H1 (cell line): Measurements from ENCODE around the gene TAPT1. TPM values are rescaled to one million over a fixed set of nuclear protein-coding genes. Genes with fewer than 3 reads are reported as not detected.

ENCODE experiments used
- CTCF ChIA-PET: fragments of 300-600 bp; sonication (Branson Sonifier 250); formaldehyde crosslinking; loops from one replicate; lab custom pipeline; 2021; ENCODE audit not compliant: partially characterized antibody; lab: Charles Lee
- POLR2A ChIA-PET: fragments of 300-600 bp; sonication (Branson Sonifier 250); formaldehyde crosslinking; loops from one replicate; lab custom pipeline; 2021; ENCODE audit warnings: inconsistent platforms; ENCODE audit not compliant: partially characterized antibody; lab: Charles Lee
- DNase-seq, 2 experiments: peaks; one replicate each; pipeline versions ENCODE4 v3.0.0 to v3.0.0-alpha.2; 2010 to 2022; ENCODE audit warnings: low spot score in 2 of 2, low read depth in 1 of 2, mixed read lengths in 1 of 2
- FAIRE-seq: peaks from 2 replicates; lab custom pipeline; 2011; peaks lifted over from hg19 to GRCh38; lab: Jason Lieb, UNC
- H2AFZ ChIP-seq: 2 replicates; pipeline ENCODE4 v1.8.1; 2012; ENCODE audit warnings: low read length, inconsistent platforms
- H2AK5ac ChIP-seq: 2 replicates; pipeline ENCODE4 v1.6.1; 2013; ENCODE audit warnings: low read depth, low read length
- H2BK120ac ChIP-seq: replicated peaks from 2 replicates; pipeline ENCODE3; 2013; ENCODE audit warnings: low read depth, low read length, inconsistent platforms
- H2BK12ac ChIP-seq: 2 replicates; pipeline ENCODE4 v1.6.1; 2013; ENCODE audit warnings: low read depth, low read length
- H2BK15ac ChIP-seq: 2 replicates; pipeline ENCODE4 v1.6.1; 2013; ENCODE audit warnings: low read length
- H2BK20ac ChIP-seq: 2 replicates; pipeline ENCODE4 v1.6.1; 2013; ENCODE audit warnings: low read length
- H2BK5ac ChIP-seq: 2 replicates; pipeline ENCODE4 v1.6.1; 2013; ENCODE audit warnings: low read depth, low read length
- H3K14ac ChIP-seq: 2 replicates; pipeline ENCODE4 v1.6.1; 2013; ENCODE audit warnings: inconsistent platforms; ENCODE audit not compliant: insufficient read length
- H3K18ac ChIP-seq: 2 replicates; pipeline ENCODE4 v1.6.1; 2013; ENCODE audit warnings: low read length; ENCODE audit errors: extremely low read depth
- H3K23ac ChIP-seq: 2 replicates; pipeline ENCODE4 v1.6.1; 2013; ENCODE audit warnings: inconsistent platforms; ENCODE audit not compliant: insufficient read length
- H3K23me2 ChIP-seq: 2 replicates; pipeline ENCODE4 v1.6.1; 2013; ENCODE audit warnings: low read depth, low read length
- H3K27ac ChIP-seq: 2 replicates; pipeline ENCODE4 v1.6.1; 2011; ENCODE audit warnings: low read depth, low read length, inconsistent platforms
- H3K27me3 ChIP-seq, 4 experiments: replicated peaks in 1 of 4; 1 replicate in 1 of 4; 2 replicates in 3 of 4; pipeline versions ENCODE4 v1.6.1 to v1.8.1; 2011 to 2013; ENCODE audit warnings: low read length in 3 of 4, mild to moderate bottlenecking in 3 of 4, inconsistent platforms in 2 of 4, mixed read lengths in 2 of 4, moderate library complexity in 1 of 4; ENCODE audit not compliant: control insufficient read depth in 3 of 4, insufficient read depth in 3 of 4; ENCODE audit errors: extremely low read depth in 1 of 4
- H3K36me3 ChIP-seq, 4 experiments: 2 replicates each; pipeline versions ENCODE4 v1.6.1 to v1.8.1; 2011 to 2013; ENCODE audit warnings: mild to moderate bottlenecking in 4 of 4, low read length in 3 of 4, moderate library complexity in 2 of 4, control low read depth in 1 of 4, inconsistent platforms in 1 of 4; ENCODE audit not compliant: insufficient read depth in 4 of 4, control insufficient read depth in 2 of 4
- H3K4ac ChIP-seq: replicated peaks from 2 replicates; pipeline ENCODE3; 2013; ENCODE audit warnings: low read length, low read depth, mixed read lengths, inconsistent platforms; ENCODE audit not compliant: insufficient read length
- H3K4me1 ChIP-seq, 4 experiments: replicated peaks in 1 of 4; 1 replicate in 1 of 4; 2 replicates in 3 of 4; pipeline versions ENCODE4 v1.6.1 to v1.8.1; 2011 to 2013; ENCODE audit warnings: low read length in 3 of 4, inconsistent platforms in 2 of 4, mixed read lengths in 1 of 4; ENCODE audit not compliant: insufficient read depth in 4 of 4, control insufficient read depth in 3 of 4
- H3K4me2 ChIP-seq, 2 experiments: 2 replicates each; pipeline versions ENCODE4 v1.6.1 to v1.8.1; 2011 to 2013; ENCODE audit warnings: low read depth in 2 of 2, low read length in 2 of 2, control low read depth in 1 of 2, inconsistent platforms in 1 of 2, mild to moderate bottlenecking in 1 of 2; ENCODE audit not compliant: insufficient read depth in 1 of 2
- H3K4me3 ChIP-seq, 4 experiments: fragments of 200-600, 300-600 bp in 1 of 4; sonication (generic), shearing (Covaris generic), sonication (Bioruptor Twin) in 1 of 4; 2 replicates each; pipeline versions ENCODE4 v1.5.1 to v1.8.1; 2011 to 2016; ENCODE audit warnings: low read length in 4 of 4, low read depth in 3 of 4, control low read depth in 2 of 4, inconsistent platforms in 2 of 4, mild to moderate bottlenecking in 2 of 4, mixed read lengths in 1 of 4, moderate library complexity in 1 of 4; ENCODE audit not compliant: insufficient read depth in 2 of 4; ENCODE audit errors: extremely low read depth in 1 of 4
- H3K56ac ChIP-seq: replicated peaks from 2 replicates; pipeline ENCODE3; 2013; ENCODE audit warnings: low read depth, mild to moderate bottlenecking, mixed read lengths, low read length, inconsistent platforms; ENCODE audit not compliant: insufficient read length
- H3K79me1 ChIP-seq: 2 replicates; pipeline ENCODE4 v1.6.1; 2013; ENCODE audit warnings: low read depth, low read length, control low read depth
- H3K79me2 ChIP-seq, 2 experiments: 2 replicates each; pipeline versions ENCODE4 v1.6.1 to v1.8.1; 2012 to 2013; ENCODE audit warnings: low read length in 2 of 2, mild to moderate bottlenecking in 2 of 2, inconsistent platforms in 1 of 2; ENCODE audit not compliant: insufficient read depth in 2 of 2, control insufficient read depth in 1 of 2
- H3K9ac ChIP-seq, 4 experiments: replicated peaks in 1 of 4; 1 replicate in 1 of 4; 2 replicates in 3 of 4; pipeline versions ENCODE4 v1.6.1 to v1.8.1; 2011 to 2013; ENCODE audit warnings: low read depth in 3 of 4, low read length in 3 of 4, control low read depth in 2 of 4, mild to moderate bottlenecking in 2 of 4, moderate library complexity in 2 of 4, inconsistent platforms in 1 of 4; ENCODE audit errors: extremely low read depth in 1 of 4
- H3K9me3 ChIP-seq, 2 experiments: 2 replicates each; pipeline versions ENCODE4 v1.6.1 to v1.8.1; 2012 to 2013; ENCODE audit warnings: mild to moderate bottlenecking in 2 of 2, moderate library complexity in 2 of 2, control low read depth in 1 of 2, inconsistent platforms in 1 of 2, low read depth in 1 of 2, low read length in 1 of 2, mixed read lengths in 1 of 2; ENCODE audit not compliant: insufficient read depth in 2 of 2
- H4K20me1 ChIP-seq, 2 experiments: replicated peaks in 1 of 2; 2 replicates each; pipeline versions ENCODE3 to v1.8.1; 2011 to 2013; ENCODE audit warnings: inconsistent platforms in 2 of 2, low read length in 2 of 2, mild to moderate bottlenecking in 1 of 2; ENCODE audit not compliant: insufficient read depth in 2 of 2, control insufficient read depth in 1 of 2
- H4K5ac ChIP-seq: 2 replicates; pipeline ENCODE4 v1.6.1; 2013; ENCODE audit warnings: low read length, low read depth, mixed read lengths, inconsistent platforms; ENCODE audit not compliant: insufficient read length
- H4K8ac ChIP-seq: 2 replicates; pipeline ENCODE4 v1.8.0; 2013; ENCODE audit warnings: mild to moderate bottlenecking, moderate library complexity, low read length, inconsistent platforms; ENCODE audit not compliant: insufficient read depth; ENCODE audit errors: extremely low read depth
- H4K91ac ChIP-seq: replicated peaks from 2 replicates; pipeline ENCODE3; 2013; ENCODE audit warnings: low read length, mixed read lengths, inconsistent platforms; ENCODE audit not compliant: insufficient read length
- BACH1 ChIP-seq: IDR thresholded peaks from 2 replicates; pipeline ENCODE4 v1.6.1; 2012; ENCODE audit warnings: low read length, improper control_type of control experiment
- BRCA1 ChIP-seq: IDR thresholded peaks from 2 replicates; pipeline ENCODE4 v1.6.1; 2012; ENCODE audit warnings: low read depth, low read length, improper control_type of control experiment
- CBX5 ChIP-seq: fragments of 300-800, 300-1000 bp; sonication (generic); IDR thresholded peaks from 2 replicates; pipeline ENCODE4 v1.7.1; 2016; ENCODE audit warnings: antibody characterized with exemption, low read length, low read depth
- CHD2 ChIP-seq: IDR thresholded peaks from 2 replicates; pipeline ENCODE4 v1.6.1; 2012; ENCODE audit warnings: low read length, improper control_type of control experiment
- RBBP5 ChIP-seq: IDR thresholded peaks from 2 replicates; pipeline ENCODE4 v1.7.1; 2012; ENCODE audit warnings: low read depth, mild to moderate bottlenecking, inconsistent platforms, low read length, moderate library complexity, borderline replicate concordance
- RNF2 ChIP-seq: fragments of 200-900, 300-1000 bp; sonication (generic); IDR thresholded peaks from 2 replicates; pipeline ENCODE4 v1.7.1; 2016; ENCODE audit warnings: borderline replicate concordance, low read depth, mild to moderate bottlenecking, antibody characterized with exemption, low read length; ENCODE audit not compliant: poor library complexity, severe bottlenecking; ENCODE audit errors: missing control alignments
- SP1 ChIP-seq: IDR thresholded peaks from 2 replicates; pipeline ENCODE4 v1.6.1; 2011; ENCODE audit warnings: low read depth, low read length
- SUZ12 ChIP-seq: fragments of 200-600 bp; sonication (generic); IDR thresholded peaks from 2 replicates; pipeline ENCODE4 v1.6.1; 2012; ENCODE audit warnings: mild to moderate bottlenecking, inconsistent platforms, low read length, moderate library complexity, mixed read lengths
- TBP ChIP-seq: IDR thresholded peaks from 2 replicates; pipeline ENCODE4 v1.6.1; 2011; ENCODE audit warnings: low read depth, low read length, improper control_type of control experiment
- WGBS, 2 experiments: shearing (Covaris generic) in 1 of 2; methylation state at CpG; one replicate each; pipeline versions ENCODE4 v1.1.6 to v1.1.7; 2013 to 2015; ENCODE audit warnings: low lambda C conversion rate in 2 of 2, mixed read lengths in 2 of 2, inconsistent platforms in 1 of 2, low coverage in 1 of 2, missing lambda C conversion rate in 1 of 2; ENCODE audit not compliant: insufficient replicate concordance in 2 of 2, insufficient coverage in 1 of 2, insufficient read length in 1 of 2; ENCODE audit errors: extremely low coverage in 1 of 2, missing lambda C conversion rate in 1 of 2; 5-methylcytosine and 5-hydroxymethylcytosine counted together
- polyA plus RNA-seq, 7 experiments: library from polyadenylated mRNA; depleted of rRNA in 3 of 7; stranded (reverse) in 5 of 7; unstranded in 2 of 7; fragments of >200 nt in 5 of 7; fragments of 200-250 nt in 2 of 7; gene quantifications; 1 replicate in 5 of 7; 2 replicates in 1 of 7; 4 replicates in 1 of 7; pipeline versions ENCODE4 v1.2.1 to v1.2.3, GENCODE V29; 2011 to 2013; ENCODE audit warnings: missing spikeins in 2 of 7, mixed read lengths in 2 of 7
- total RNA-seq: library from RNA; stranded (reverse); fragmentation: NEBNext Ultra II Directional; extraction: Animal tissue kit (Norgen Biotek cat#: 25700); gene quantifications from 2 replicates; pipeline ENCODE4 v1.2.1, GENCODE V29; 2021
- TF ChIP-seq, protein P1 (sequence below): IDR thresholded peaks from 2 replicates; pipeline ENCODE4 v1.6.1; 2012; ENCODE audit warnings: inconsistent platforms
- TF ChIP-seq, protein P2 (sequence below): IDR thresholded peaks from 2 replicates; pipeline ENCODE4 v1.6.1; 2011; ENCODE audit warnings: low read depth, mild to moderate bottlenecking, low read length; ENCODE audit not compliant: insufficient read depth

Gene TAPT1
- total and polyA plus RNA-seq, 2 of the 8 experiments (the other 6 are each of a cell fraction or from before 2014, with no cell fraction given), result 4.2 to 15.3 TPM

DNA sequence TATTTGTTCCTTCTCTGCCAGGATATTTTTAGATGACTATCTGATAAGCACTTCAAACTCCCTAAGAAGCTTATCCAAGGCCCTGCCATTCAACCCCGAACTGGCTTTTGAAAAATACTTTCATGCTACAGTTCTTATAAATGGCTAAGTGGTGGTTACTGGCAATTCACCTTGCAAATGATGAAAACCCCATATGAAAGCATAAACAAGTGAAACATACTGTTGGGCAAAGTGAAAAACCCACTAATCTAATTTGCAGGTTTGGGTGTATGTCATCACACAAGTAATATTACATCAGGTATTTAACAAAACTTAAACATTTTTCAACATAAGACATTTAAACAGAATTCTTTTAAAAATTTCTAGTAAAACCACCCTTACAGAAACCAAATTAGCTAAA is 31.1 kb downstream of the TAPT1 start:
- H3K9me3 ChIP-seq, result no peaks in the 10 kb centered on the region
- peaks cover 0 to 3% (median 1%) of the 10 kb centered on the region in 4 experiments; a peak in 2 of 7 replicates for H3K4me1 ChIP-seq
- H2BK12ac ChIP-seq, result no peak overlapping the region
- no peak overlapping the region for H2BK20ac ChIP-seq
- no peaks in the 10 kb centered on the region for H3K79me1 ChIP-seq
- H4K8ac ChIP-seq, result no peak overlapping the region
- H4K5ac ChIP-seq, result no peak overlapping the region
- no peak overlapping the region for H3K27ac ChIP-seq
- no peak overlapping the region for H2AFZ ChIP-seq
- POLR2A ChIA-PET, result no interaction called here
- no peak overlapping the region for H3K4ac ChIP-seq
- H3K23me2 ChIP-seq, result no peaks in the 10 kb centered on the region
- no peak overlapping the region for H3K56ac ChIP-seq
- WGBS, 2 experiments, result 100% methylated on average over 1 of the region's 1 CpG; no CpG with 5 or more reads in 1 of the 2 experiments
- H4K20me1 ChIP-seq, result no peaks in the 10 kb centered on the region
- no peak for FAIRE-seq
- CTCF ChIA-PET, result interaction anchor here (2.7 to 6.0 kb wide), 3 partner anchors 11 to 176 kb away, joined by 10 to 57 read pairs (median 13); no protein-coding TSS in a partner anchor
- no peak overlapping the region for H3K18ac ChIP-seq
- no peaks in the 10 kb centered on the region for H3K27me3 ChIP-seq
- DNase-seq, result no peak
- H2AK5ac ChIP-seq, result no peak overlapping the region
- H2BK5ac ChIP-seq, result no peak overlapping the region
- H3K14ac ChIP-seq, result no peak overlapping the region
- peaks cover 0 to 2% (median 0%) of the 10 kb centered on the region in 4 experiments; a peak in 2 of 8 replicates for H3K36me3 ChIP-seq
- H3K4me2 ChIP-seq, result no peak overlapping the region
- H3K79me2 ChIP-seq, result no peaks in the 10 kb centered on the region
- H4K91ac ChIP-seq, result no peak overlapping the region
- no peak overlapping the region for H2BK15ac ChIP-seq
- no peak overlapping the region for H3K23ac ChIP-seq
- no peak overlapping the region for H2BK120ac ChIP-seq
- H3K4me3 ChIP-seq, result no peak overlapping the region
- TF ChIP-seq, protein P1, sequence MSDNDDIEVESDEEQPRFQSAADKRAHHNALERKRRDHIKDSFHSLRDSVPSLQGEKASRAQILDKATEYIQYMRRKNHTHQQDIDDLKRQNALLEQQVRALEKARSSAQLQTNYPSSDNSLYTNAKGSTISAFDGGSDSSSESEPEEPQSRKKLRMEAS, result no peak
- TF ChIP-seq SP1 (no peak), RBBP5 (no peak), CBX5 (no peak), BRCA1 (no peak), SUZ12 (no peak), CHD2 (no peak), TBP (no peak), BACH1 (no peak), RNF2 (no peak)
- TF ChIP-seq, protein P2, sequence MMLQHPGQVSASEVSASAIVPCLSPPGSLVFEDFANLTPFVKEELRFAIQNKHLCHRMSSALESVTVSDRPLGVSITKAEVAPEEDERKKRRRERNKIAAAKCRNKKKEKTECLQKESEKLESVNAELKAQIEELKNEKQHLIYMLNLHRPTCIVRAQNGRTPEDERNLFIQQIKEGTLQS, result no peak
- TF ChIP-seq, all 59 proteins: peak for 0
- H3K9ac ChIP-seq, result no peak overlapping the region
